Lower lobe of right lung (tissue), 2 donors: Measurements from ENCODE around the gene RAPGEF2. TPM values are rescaled to one million over a fixed set of nuclear protein-coding genes. Genes with fewer than 3 reads are reported as not detected.

Experiments used
- ATAC-seq, 2 donors: fragments of 200-7000 bp; cut with Tn5 transposase; one replicate each; pipeline ENCODE4 v1.9.1; 2020 to 2022; ENCODE audit warnings: mild to moderate bottlenecking in 2 of 2, moderate library complexity in 2 of 2
- DNase-seq: peaks from one replicate; pipeline ENCODE4 v3.0.0-alpha.2; 2020
- H3K27ac ChIP-seq: fragments of 200-600 bp; one replicate; pipeline ENCODE4 v1.8.0; 2022
- H3K27me3 ChIP-seq: fragments of 200-600 bp; one replicate; pipeline ENCODE4 v1.8.0; 2022; ENCODE audit warnings: low read depth
- H3K36me3 ChIP-seq: fragments of 200-600 bp; one replicate; pipeline ENCODE4 v1.8.0; 2022; ENCODE audit warnings: mild to moderate bottlenecking
- H3K4me1 ChIP-seq: fragments of 200-600 bp; one replicate; pipeline ENCODE4 v1.8.0; 2022
- H3K4me3 ChIP-seq: fragments of 200-600 bp; one replicate; pipeline ENCODE4 v1.8.0; 2022; ENCODE audit warnings: mild to moderate bottlenecking
- H3K9me3 ChIP-seq: fragments of 200-600 bp; one replicate; pipeline ENCODE4 v1.8.0; 2022
- CTCF ChIP-seq: fragments of 200-600 bp; IDR thresholded peaks from one replicate; pipeline ENCODE4 v1.8.0; 2022; ENCODE audit warnings: antibody characterized with exemption, mild to moderate bottlenecking
- intact Hi-C: fragments of 100-400 bp; cut with DNase I; formaldehyde crosslinking; loops from one replicate; pipeline ENCODE4 v1.11.0; 2022
- total RNA-seq: library from RNA; stranded (reverse); fragmentation: NEBNext Ultra II Directional; extraction: Animal tissue kit (Norgen Biotek cat#: 25700); gene quantifications from one replicate; pipeline ENCODE4 v1.2.1, GENCODE V29; 2021
- donor health status: DM: no; HTN: yes; CAD: no; lungs with severe emphysema.

RAPGEF2 gene
- total RNA-seq, 1 donor from 2014 or later: 66.4 TPM

GRCh38 chr4:159097144-159097543 is 5.7 kb upstream of the RAPGEF2 start:
- H3K27me3 ChIP-seq: no peaks in the 10 kb centered on the region
- H3K4me3 ChIP-seq: no peak overlapping the region
- no peak overlapping the region for H3K27ac ChIP-seq
- ATAC-seq: no peak
- H3K4me1 ChIP-seq: peaks cover 13% of the 10 kb centered on the region
- intact Hi-C loops: no loop called here
- DNase-seq: no peak
- no peak for TF ChIP-seq CTCF
- no peaks in the 10 kb centered on the region for H3K9me3 ChIP-seq
- no peaks in the 10 kb centered on the region for H3K36me3 ChIP-seq

- no peak overlapping the region for H3K27ac ChIP-seq
- no peaks in the 10 kb centered on the region for H3K27me3 ChIP-seq
- H3K36me3 ChIP-seq: no peaks in the 10 kb centered on the region
- no peaks in the 10 kb centered on the region for H3K9me3 ChIP-seq
- no peak for TF ChIP-seq CTCF
- intact Hi-C loops: no loop called here
- DNase-seq (no peak), ATAC-seq (peak; percentile 72 to 77)
- peaks cover 15% of the 10 kb centered on the region for H3K4me1 ChIP-seq
- H3K4me3 ChIP-seq: no peak overlapping the region
Observed at GRCh38 chr4:159097785-159098184, 5.1 kb upstream of the RAPGEF2 start.

GRCh38 chr4:159098482-159099127 is 4.3 kb upstream of the RAPGEF2 start:
- ATAC-seq: no peak
- intact Hi-C loops: no loop called here

GRCh38 chr4:159101988-159102621 is 774 bp upstream of the RAPGEF2 start:
- Histone ChIP-seq H3K9me3 (no peaks in the 10 kb centered on the region), H3K4me1 (peaks cover 39% of the 10 kb centered on the region), H3K36me3 (no peaks in the 10 kb centered on the region), H3K4me3 (peak overlapping the region; percentile 98), H3K27me3 (no peaks in the 10 kb centered on the region), H3K27ac (peak overlapping the region; percentile 100)
- no peak for ATAC-seq
- no peak for TF ChIP-seq CTCF
- intact Hi-C loops: no loop called here
- no peak for DNase-seq

More at GRCh38 chr4:159098482-159099127, 4.3 kb upstream of the RAPGEF2 start:
- no peak overlapping the region for H3K4me3 ChIP-seq
- no peaks in the 10 kb centered on the region for H3K9me3 ChIP-seq
- no peaks in the 10 kb centered on the region for H3K36me3 ChIP-seq
- TF ChIP-seq CTCF: no peak
- no peaks in the 10 kb centered on the region for H3K27me3 ChIP-seq
- DNase-seq: no peak
- H3K27ac ChIP-seq: no peak overlapping the region
- peaks cover 15% of the 10 kb centered on the region for H3K4me1 ChIP-seq

- Histone ChIP-seq H3K36me3 (no peaks in the 10 kb centered on the region), H3K27me3 (no peaks in the 10 kb centered on the region), H3K27ac (peak overlapping the region; percentile 100), H3K9me3 (no peaks in the 10 kb centered on the region), H3K4me3 (peak overlapping the region; percentile 98), H3K4me1 (peaks cover 42% of the 10 kb centered on the region)
- DNase-seq (peak; percentile 74), ATAC-seq (peak; percentile 34 to 53)
- intact Hi-C loops: no loop called here
- TF ChIP-seq CTCF: no peak
Observed at GRCh38 chr4:159103384-159103990, 608 bp downstream of the RAPGEF2 start.
